Mononuclear cell (primary cell): ENCODE results near the gene KITLG. TPM values are rescaled to one million over a fixed set of nuclear protein-coding genes. Genes with fewer than 3 reads are reported as not detected.
"Not testable (repeated sequence)": the region's sequence is repeated elsewhere in the genome, so short reads cannot be mapped to it uniquely, and the experiment has no call there.

ENCODE experiments used
- H3K27me3 ChIP-seq: 2 replicates; pipeline ENCODE4 v1.6.0; 2011; ENCODE audit warnings: low read length, control low read depth; ENCODE audit not compliant: insufficient read depth
- H3K4me1 ChIP-seq: 2 replicates; pipeline ENCODE4 v1.5.1; 2011; ENCODE audit warnings: mild to moderate bottlenecking, low read length, control low read depth; ENCODE audit not compliant: insufficient read depth
- H3K4me3 ChIP-seq: 2 replicates; pipeline ENCODE4 v1.5.1; 2011; ENCODE audit warnings: mild to moderate bottlenecking, low read length, moderate library complexity
- H3K9me3 ChIP-seq: 2 replicates; pipeline ENCODE4 v1.5.1; 2011; ENCODE audit warnings: low read depth, mild to moderate bottlenecking, control low read depth, low read length
- total RNA-seq: library from RNA; depleted of rRNA; stranded (reverse); fragments of >200 nt; gene quantifications from one replicate; pipeline ENCODE4 v1.2.3, GENCODE V29; 2012

Gene KITLG
- total RNA-seq, 1 donor, result 0.21 TPM

DNA sequence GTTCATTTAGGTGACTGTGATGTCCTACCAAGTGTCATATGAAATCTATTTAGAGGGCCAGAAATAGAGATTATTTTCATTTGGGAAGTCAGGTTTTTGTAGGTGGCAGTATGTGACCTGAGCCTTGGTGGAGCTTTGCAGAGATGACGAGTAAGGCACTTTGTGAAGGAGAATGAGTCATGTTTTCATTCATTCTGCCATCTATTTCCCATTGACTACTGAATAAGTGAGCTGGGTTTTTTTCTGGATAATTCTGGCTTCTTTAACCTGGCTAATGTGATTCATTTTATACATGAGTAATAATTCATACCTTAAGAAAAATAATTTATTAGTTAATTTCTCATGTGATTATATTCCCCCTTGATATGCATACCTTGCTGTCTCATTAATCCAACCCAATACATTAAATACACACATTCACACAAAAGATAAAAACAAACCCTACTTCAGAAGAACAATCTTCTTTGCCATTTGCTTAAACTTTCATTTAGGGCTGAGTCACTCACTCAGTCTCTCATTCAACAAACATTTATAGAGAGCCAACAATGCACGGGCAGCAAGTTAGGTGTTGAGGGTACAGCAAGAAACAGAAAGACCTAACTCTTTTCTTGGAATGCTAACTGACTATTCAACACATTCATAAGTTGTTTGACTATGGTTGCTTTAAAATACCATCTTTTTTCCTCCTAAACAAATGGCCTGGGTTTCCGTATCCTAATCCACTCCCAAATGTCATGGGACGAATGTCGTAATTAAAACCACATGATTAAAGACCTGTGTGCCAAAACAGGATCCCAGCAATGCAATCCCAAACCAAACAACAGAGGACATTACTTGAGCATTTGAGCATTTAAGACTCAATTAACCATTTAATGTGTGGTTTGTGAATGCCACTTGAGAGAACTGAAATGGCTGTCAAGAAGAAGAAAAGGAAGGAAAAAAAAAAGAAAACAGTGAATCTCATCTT lies 78.0 kb downstream of the KITLG start:
- Histone ChIP-seq H3K9me3 (no peaks in the 10 kb centered on the region), H3K27me3 (no peaks in the 10 kb centered on the region), H3K4me1 (no peaks in the 10 kb centered on the region), H3K4me3 (no peak overlapping the region)

DNA sequence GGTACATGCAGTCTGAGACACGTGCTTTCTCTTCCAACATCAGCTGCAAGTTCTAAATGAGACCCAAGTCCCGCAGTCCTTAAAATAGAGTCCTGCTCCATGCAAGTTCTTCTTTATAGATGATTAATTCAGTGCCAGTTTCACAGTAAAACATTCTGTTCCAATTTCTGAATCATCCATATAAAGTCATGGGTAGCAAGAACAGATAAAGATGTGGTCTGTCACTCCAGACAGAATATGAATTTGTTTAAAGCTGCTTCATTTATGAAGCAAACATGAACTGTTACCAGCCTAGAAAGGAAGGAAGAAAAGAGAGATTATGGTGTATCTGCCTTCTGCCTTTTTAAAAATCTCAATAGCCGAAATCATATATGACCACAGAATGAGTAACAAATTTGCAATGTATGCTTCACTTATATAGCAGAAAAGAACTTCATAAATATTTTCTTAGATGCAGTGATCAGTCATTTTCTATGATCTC lies 83.3 kb downstream of the KITLG start:
- Histone ChIP-seq H3K27me3 (no peaks in the 10 kb centered on the region), H3K4me3 (no peak overlapping the region), H3K9me3 (no peaks in the 10 kb centered on the region), H3K4me1 (no peaks in the 10 kb centered on the region)

DNA sequence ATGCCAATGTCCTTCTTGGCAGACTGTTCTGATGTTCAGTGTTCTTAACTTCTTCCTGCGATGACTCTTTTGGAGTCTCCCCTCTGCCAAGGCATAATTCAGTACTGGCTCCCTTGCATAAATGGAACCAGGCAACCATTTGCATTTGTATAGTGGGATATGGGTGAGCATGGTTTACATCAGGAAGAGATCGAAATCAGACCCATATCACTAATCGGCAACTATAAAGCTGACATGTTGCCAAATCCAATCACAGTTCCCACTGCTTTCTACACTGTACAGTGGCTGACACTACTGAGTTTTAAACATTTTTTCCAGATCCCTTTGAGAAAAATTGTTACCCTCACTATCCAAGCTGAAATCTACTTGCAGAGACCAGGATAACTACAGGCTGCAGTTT lies 83.8 kb downstream of the KITLG start:
- no peaks in the 10 kb centered on the region for H3K27me3 ChIP-seq
- no peak overlapping the region for H3K4me3 ChIP-seq
- no peaks in the 10 kb centered on the region for H3K4me1 ChIP-seq
- no peaks in the 10 kb centered on the region for H3K9me3 ChIP-seq

GRCh38 chr12:88495031-88495430 lies 85.2 kb downstream of the KITLG start:
- H3K4me3 ChIP-seq, result no peak overlapping the region
- H3K9me3 ChIP-seq, result no peaks in the 10 kb centered on the region
- no peaks in the 10 kb centered on the region for H3K4me1 ChIP-seq
- no peaks in the 10 kb centered on the region for H3K27me3 ChIP-seq

DNA sequence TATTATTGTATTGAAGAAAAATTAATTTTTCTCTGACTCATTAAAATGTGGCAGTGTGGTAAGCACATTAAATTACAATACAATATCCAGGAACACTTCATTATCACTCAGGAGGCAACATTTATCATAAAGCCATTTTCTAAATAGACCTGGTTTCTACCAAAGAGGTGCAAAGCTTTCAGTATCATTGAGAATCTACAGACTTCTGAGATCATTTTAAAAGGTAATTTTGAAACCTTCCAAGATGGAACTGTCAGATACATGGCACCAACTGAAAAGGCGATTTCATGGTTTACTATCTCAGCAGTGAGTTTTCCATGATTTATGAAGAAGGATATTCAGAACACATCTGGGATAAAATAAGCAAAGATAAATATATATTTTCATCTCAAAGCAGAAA lies 85.8 kb downstream of the KITLG start:
- no peaks in the 10 kb centered on the region for H3K9me3 ChIP-seq
- no peak overlapping the region for H3K4me3 ChIP-seq
- H3K27me3 ChIP-seq, result no peaks in the 10 kb centered on the region
- no peaks in the 10 kb centered on the region for H3K4me1 ChIP-seq

- no peak overlapping the region for H3K4me3 ChIP-seq
- no peaks in the 10 kb centered on the region for H3K9me3 ChIP-seq
- H3K4me1 ChIP-seq, result no peaks in the 10 kb centered on the region
- H3K27me3 ChIP-seq, result no peaks in the 10 kb centered on the region
Observed at GRCh38 chr12:88493636-88494035, 86.6 kb downstream of the KITLG start.

DNA sequence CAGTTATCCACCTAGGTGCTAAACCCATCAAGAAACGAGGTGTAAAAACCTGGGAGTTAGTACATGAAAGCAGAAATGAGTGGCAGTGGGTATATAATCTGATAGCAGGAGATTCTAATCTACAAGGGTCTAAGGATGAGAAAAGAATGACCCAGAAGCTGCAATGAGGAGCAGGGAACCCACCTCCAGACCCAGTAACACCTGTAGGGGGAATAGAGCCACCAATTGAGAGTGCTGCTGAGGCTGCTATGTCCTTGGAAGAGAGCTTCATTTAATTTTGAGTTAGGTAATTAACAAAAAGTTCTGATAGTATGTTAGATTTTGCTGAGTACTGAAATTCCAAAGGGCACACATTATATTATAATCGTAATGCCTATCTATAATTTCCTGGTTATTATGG lies 89.8 kb downstream of the KITLG start:
- no peak overlapping the region for H3K4me3 ChIP-seq
- H3K27me3 ChIP-seq, result no peaks in the 10 kb centered on the region
- H3K9me3 ChIP-seq, result no peaks in the 10 kb centered on the region
- no peaks in the 10 kb centered on the region for H3K4me1 ChIP-seq

DNA sequence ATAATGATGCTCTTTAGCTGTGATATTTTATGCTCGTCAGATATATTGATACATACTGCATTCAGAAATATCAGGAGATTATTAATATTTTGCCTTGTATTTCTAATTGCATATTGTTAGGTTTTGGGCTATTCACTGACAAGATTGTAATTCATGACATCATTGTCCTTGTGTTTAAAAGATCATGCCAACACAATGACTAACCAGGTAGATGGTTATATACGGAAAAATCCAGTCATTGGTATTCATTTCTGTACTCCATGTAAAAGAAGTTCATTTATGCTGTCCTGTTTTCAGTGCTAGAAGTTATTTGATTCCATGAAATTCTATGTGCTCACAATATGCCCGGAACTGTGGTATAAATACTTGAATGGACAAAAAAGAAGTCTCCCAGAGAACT lies 107.5 kb downstream of the KITLG start:
- Histone ChIP-seq H3K4me3 (no peak overlapping the region), H3K4me1 (no peaks in the 10 kb centered on the region), H3K27me3 (no peaks in the 10 kb centered on the region), H3K9me3 (no peaks in the 10 kb centered on the region)

GRCh38 chr12:88472248-88472647 lies 108.0 kb downstream of the KITLG start:
- no peaks in the 10 kb centered on the region for H3K4me1 ChIP-seq
- no peak overlapping the region for H3K4me3 ChIP-seq
- H3K9me3 ChIP-seq, result no peaks in the 10 kb centered on the region
- H3K27me3 ChIP-seq, result no peaks in the 10 kb centered on the region

DNA sequence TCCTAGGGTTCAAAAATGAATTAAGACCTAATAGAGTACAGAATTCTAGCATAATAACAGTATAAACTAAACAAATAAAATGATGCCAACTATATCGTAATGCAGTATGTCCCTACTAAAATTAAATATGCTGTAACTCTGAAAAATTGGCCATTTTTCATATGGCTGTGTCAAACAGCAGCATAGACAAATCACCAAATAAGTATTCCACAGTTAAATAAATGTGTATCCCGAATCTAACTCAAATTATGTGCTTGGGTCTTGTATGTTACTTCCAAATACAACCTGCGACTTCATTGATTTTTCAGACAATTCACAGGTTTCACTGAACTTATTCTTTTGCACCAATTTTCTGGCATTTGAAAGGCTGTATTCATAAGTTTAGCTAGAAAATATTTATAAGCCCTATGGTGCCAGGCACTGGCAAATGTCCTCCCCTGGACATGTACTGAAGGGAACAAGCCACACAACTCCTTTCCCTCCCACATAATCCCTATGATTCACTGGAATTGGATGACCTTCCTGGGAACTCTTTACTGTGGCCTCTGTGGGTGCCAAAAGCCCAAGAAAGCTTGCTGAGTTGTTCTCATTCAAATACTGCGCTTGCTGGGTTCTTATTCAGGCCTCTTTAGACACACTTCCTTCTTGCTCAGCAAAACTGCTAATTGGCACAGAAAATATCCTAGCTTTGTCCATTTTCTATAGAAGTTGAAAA lies 108.8 kb downstream of the KITLG start:
- Histone ChIP-seq H3K4me1 (no peaks in the 10 kb centered on the region), H3K9me3 (no peaks in the 10 kb centered on the region), H3K27me3 (no peaks in the 10 kb centered on the region), H3K4me3 (no peak overlapping the region)

DNA sequence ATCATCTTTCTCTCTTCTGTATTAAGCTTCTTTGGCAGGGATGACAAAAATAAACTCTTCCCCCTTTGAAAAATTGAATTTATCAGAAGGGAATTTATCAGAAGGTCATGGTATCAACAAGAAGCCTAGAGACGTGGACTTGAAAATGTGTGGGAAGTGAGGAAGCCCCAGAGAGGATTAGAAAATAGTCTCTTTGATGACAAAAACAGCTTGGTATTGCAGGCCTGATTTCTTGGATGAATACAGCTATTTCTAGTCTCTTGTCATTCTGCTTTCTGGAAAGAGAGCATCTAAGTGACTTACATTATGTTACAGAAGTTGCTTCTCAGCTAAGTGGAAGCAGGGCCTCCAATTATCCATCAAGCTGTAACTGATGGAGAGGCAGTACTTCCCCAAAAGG lies 111.1 kb downstream of the KITLG start:
- Histone ChIP-seq H3K27me3 (no peaks in the 10 kb centered on the region), H3K4me1 (no peaks in the 10 kb centered on the region), H3K9me3 (no peaks in the 10 kb centered on the region), H3K4me3 (no peak overlapping the region)

DNA sequence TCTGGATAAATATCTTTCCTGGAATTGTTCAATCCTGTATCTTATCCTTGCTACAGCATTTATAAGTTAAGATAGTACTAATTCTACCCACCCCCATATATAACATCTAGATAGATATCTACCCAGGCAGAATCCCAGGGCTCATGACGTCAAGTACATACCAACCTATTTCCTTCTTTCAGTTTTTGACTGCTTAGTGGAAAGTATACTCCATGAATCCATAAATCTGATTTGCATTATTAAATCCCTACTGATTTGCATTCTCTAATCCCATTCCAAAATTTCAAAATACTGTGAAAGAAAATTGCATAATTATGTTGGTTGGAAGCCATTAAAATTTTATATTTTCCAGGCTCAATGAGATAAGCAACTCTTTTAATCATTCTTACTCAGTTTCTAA lies 111.7 kb downstream of the KITLG start:
- no peaks in the 10 kb centered on the region for H3K4me1 ChIP-seq
- H3K27me3 ChIP-seq, result no peaks in the 10 kb centered on the region
- H3K4me3 ChIP-seq, result no peak overlapping the region
- no peaks in the 10 kb centered on the region for H3K9me3 ChIP-seq

- not testable (repeated sequence) for H3K4me1 ChIP-seq, H3K4me3 ChIP-seq, H3K9me3 ChIP-seq, H3K27me3 ChIP-seq
Observed at GRCh38 chr12:88466708-88467107, 113.6 kb downstream of the KITLG start.

DNA sequence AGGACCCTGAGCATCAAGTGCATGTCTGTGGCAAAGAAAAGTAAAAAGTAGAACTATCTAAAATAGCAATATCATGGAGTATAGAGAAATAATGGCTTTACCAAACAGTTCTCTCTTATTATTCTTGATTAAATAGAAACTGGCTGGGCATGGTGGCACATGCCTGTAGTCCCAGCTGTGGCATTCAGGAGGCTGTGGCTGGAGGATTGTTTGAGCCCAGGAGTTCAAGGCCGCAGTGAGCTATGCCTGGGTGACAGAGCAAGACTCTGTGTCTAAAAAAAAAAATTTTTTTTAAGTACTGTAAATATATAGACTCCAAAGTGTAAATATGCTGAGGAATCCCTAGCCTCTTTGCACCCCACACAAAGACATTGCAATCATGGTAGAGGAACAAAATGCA lies 121.9 kb downstream of the KITLG start:
- Histone ChIP-seq H3K27me3 (no peaks in the 10 kb centered on the region), H3K4me1 (no peaks in the 10 kb centered on the region), H3K4me3 (no peak overlapping the region), H3K9me3 (no peaks in the 10 kb centered on the region)

DNA sequence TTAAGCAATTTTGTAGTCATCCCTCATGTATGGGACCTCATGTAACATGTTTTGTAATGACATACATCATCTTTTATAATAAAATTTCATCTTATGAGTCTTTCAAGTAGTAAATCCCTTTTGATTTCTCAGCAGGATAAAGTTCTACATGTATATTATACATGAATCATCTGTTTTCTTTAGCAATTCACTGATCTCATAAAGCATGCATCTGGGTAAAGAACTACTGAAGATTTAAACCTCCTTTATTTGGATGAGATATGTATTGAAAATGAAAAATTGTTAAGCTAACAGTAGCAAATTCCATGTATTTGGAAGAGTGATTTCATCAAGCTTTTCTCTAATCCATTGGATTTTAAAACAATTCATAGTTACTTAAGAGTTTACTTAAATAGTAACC lies 126.9 kb downstream of the KITLG start:
- no peaks in the 10 kb centered on the region for H3K9me3 ChIP-seq
- no peaks in the 10 kb centered on the region for H3K27me3 ChIP-seq
- no peak overlapping the region for H3K4me3 ChIP-seq
- no peaks in the 10 kb centered on the region for H3K4me1 ChIP-seq
